ENCODE results near the gene THUMPD3. TPM values are rescaled to one million over a fixed set of nuclear protein-coding genes. Genes with fewer than 3 reads are reported as not detected.

THUMPD3 gene
- total RNA-seq, 1 donor from 2014 or later: 43.8 TPM

DNA sequence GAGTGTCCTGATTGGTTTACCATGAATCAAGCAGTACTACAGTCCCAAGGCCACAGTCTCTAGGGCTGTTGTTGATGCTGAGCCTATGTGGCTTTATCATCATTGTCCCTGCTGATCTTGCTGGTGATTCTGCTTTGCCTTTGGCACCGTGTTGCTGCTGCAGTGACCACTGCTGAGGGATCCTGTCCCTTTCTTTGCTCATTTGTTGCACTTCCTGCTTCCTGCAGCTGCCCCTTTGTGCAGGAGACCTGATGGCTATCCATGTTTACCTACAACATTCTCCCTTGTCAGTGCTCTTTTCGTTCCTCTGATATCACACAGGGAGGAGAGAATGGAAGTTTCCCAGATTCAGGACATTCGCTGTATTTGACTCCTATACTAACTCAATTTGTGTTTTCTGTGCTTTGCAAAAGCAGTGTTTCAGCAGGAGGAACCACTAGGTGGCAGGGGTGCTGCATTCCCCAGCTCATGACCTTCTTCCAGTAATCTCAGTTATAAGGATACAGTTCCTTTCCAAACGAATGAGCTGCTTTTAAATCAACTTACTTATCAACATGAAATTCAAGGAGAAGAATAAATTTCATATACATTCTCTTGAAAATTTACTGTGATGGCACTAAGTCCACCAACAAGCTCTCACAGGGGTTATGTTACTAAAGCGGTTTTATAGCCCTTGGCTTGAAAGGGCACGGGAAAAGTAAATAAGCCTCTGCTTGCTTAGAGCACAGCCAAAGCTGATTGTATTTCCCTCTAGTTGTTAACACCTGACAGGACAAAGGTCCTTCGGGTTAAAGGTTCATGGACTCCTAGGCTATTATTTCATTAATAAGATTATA is 9.7 kb upstream of the THUMPD3 start:
- H3K27ac ChIP-seq (ENCODE audit: low read depth, low read length): no peak overlapping the region
- peaks cover 4 to 8% (median 4%) of the 10 kb centered on the region in 3 donors for H3K4me1 ChIP-seq (ENCODE audit: control insufficient read depth in 3 of 3, insufficient read depth in 3 of 3, low read length in 3 of 3)
- H3K27me3 ChIP-seq (ENCODE audit: control insufficient read depth in 3 of 3, insufficient read depth in 3 of 3, low read length in 3 of 3): no peaks in the 10 kb centered on the region
- no peaks in the 10 kb centered on the region for H3K9me3 ChIP-seq (ENCODE audit: control insufficient read depth in 3 of 3, low read length in 3 of 3)
- H3K9ac ChIP-seq (ENCODE audit: low read depth in 1 of 3, low read length in 3 of 3): peak overlapping the region in 2 of 3 donors; percentile 24 to 25
- H3K4me3 ChIP-seq (ENCODE audit: low read length in 3 of 3): no peak overlapping the region
- no peaks in the 10 kb centered on the region for H3K36me3 ChIP-seq (ENCODE audit: control insufficient read depth in 3 of 3, insufficient read depth in 3 of 3, low read length in 3 of 3)

DNA sequence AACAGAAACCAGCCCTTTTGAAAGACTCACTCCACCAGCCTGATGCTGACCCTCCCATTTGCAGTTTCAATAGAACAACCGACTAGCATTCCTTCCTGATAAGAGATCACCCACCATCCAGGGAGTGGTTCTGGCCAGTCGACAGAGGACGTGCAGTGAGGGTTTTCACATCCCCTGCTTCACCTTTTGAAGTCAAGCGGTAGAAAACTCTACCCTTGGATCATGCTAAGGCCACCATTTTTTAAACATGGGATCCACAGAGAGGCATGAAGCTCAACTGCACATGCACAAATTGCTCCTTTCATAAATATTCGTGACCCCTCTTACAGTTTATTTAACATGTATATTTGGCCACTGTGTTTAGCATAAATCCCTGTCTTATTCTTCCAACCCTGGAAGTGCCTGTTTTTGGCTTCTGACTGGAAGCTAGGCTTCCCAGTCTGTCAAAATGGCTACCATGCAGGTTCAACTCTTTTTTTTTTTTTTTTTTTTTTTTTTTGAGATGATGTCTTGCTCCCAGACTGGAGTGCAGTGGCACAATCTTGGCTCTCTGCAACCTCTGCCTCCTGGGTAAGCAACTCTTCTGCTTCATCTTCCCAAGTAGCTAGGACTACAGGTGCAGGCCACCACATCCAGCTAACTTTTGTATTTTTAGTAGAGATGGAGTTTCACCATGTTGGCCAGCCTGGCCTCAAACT is 1.0 kb upstream of the THUMPD3 start:
- H3K4me1 ChIP-seq (ENCODE audit: control insufficient read depth in 3 of 3, insufficient read depth in 3 of 3, low read length in 3 of 3): peaks cover 4 to 22% (median 7%) of the 10 kb centered on the region in 3 donors
- H3K27ac ChIP-seq (ENCODE audit: low read depth, low read length): peak overlapping the region; percentile 94
- H3K9ac ChIP-seq (ENCODE audit: low read depth in 1 of 3, low read length in 3 of 3): no peak overlapping the region
- peak overlapping the region in 2 of 3 donors; percentile 90 for H3K4me3 ChIP-seq (ENCODE audit: low read length in 3 of 3)
- H3K27me3 ChIP-seq (ENCODE audit: control insufficient read depth in 3 of 3, insufficient read depth in 3 of 3, low read length in 3 of 3): no peaks in the 10 kb centered on the region
- no peaks in the 10 kb centered on the region for H3K9me3 ChIP-seq (ENCODE audit: control insufficient read depth in 3 of 3, low read length in 3 of 3)
- H3K36me3 ChIP-seq (ENCODE audit: control insufficient read depth in 3 of 3, insufficient read depth in 3 of 3, low read length in 3 of 3): peaks cover 5 to 21% (median 15%) of the 10 kb centered on the region in 3 donors

DNA sequence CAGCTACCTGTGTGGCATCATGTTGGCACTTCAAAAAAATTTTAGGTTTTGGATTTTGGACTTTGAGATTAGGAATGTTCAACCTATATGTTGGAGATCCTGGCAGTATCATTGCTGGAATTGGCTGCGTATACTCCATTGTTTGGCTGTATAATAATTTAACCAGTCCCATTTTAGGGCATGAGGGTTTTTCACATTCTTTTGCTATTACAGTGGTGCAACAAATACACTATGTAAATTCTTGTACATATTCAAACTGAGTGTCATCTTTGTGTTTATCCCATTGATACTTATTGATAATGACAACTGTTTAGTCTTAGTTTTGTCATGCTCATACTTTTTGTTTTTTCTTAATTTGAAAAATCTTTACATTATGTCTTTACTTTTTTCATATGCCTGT is 6.7 kb downstream of the THUMPD3 start:
- Histone ChIP-seq H3K9me3 (ENCODE audit: control insufficient read depth in 3 of 3, low read length in 3 of 3) (no peaks in the 10 kb centered on the region), H3K36me3 (ENCODE audit: control insufficient read depth in 3 of 3, insufficient read depth in 3 of 3, low read length in 3 of 3) (peaks cover 38 to 68% (median 67%) of the 10 kb centered on the region in 3 donors), H3K27me3 (ENCODE audit: control insufficient read depth in 3 of 3, insufficient read depth in 3 of 3, low read length in 3 of 3) (no peaks in the 10 kb centered on the region), H3K9ac (ENCODE audit: low read depth in 1 of 3, low read length in 3 of 3) (no peak overlapping the region), H3K4me3 (ENCODE audit: low read length in 3 of 3) (no peak overlapping the region), H3K4me1 (ENCODE audit: control insufficient read depth in 3 of 3, insufficient read depth in 3 of 3, low read length in 3 of 3) (peaks cover 0 to 9% (median 2%) of the 10 kb centered on the region in 3 donors), H3K27ac (ENCODE audit: low read depth, low read length) (no peak overlapping the region)

DNA sequence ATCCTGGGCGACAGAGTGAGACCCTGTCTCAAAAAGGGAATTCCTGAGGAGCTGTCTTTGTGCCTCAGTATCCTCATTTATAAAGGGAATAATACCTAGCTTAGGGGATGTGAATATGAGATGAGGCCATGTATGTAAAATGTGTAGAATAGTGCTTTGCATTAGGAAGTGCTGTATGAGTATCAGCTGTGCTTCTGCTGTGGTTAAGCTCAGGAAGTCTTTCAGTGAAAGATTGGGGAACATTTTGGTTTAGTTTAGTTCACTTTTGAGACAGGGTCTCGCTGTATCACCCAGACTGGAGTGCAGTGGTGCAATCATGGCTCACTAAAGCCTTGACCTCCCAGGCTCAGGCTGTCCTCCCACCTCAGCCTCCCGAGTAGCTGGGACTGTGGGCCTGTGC is 10.6 kb downstream of the THUMPD3 start:
- Histone ChIP-seq H3K27ac (ENCODE audit: low read depth, low read length) (no peak overlapping the region), H3K4me3 (ENCODE audit: low read length in 3 of 3) (no peak overlapping the region), H3K36me3 (ENCODE audit: control insufficient read depth in 3 of 3, insufficient read depth in 3 of 3, low read length in 3 of 3) (peaks cover 46 to 73% (median 71%) of the 10 kb centered on the region in 3 donors), H3K9ac (ENCODE audit: low read depth in 1 of 3, low read length in 3 of 3) (no peak overlapping the region), H3K4me1 (ENCODE audit: control insufficient read depth in 3 of 3, insufficient read depth in 3 of 3, low read length in 3 of 3) (no peaks in the 10 kb centered on the region), H3K27me3 (ENCODE audit: control insufficient read depth in 3 of 3, insufficient read depth in 3 of 3, low read length in 3 of 3) (no peaks in the 10 kb centered on the region), H3K9me3 (ENCODE audit: control insufficient read depth in 3 of 3, low read length in 3 of 3) (no peaks in the 10 kb centered on the region)

DNA sequence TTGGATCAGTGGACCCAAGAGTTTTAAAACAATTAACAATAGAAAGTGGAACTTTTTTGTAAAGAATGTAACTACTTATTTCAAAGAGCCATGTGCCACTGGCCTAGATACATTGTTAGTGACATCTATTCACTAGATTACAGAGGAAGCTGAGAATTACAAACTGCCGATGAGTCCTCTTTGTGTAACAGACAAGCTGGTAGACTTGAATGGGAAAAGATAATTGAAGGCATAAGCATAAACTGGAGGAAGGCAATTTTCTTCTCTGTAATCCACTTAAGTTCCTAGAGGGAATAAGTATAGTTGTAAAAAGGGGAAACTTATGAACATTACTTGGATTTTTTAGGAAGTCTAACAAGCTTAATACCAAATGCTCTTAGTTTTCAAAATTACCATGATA is 15.1 kb downstream of the THUMPD3 start:
- Histone ChIP-seq H3K27ac (ENCODE audit: low read depth, low read length) (no peak overlapping the region), H3K4me1 (ENCODE audit: control insufficient read depth in 3 of 3, insufficient read depth in 3 of 3, low read length in 3 of 3) (no peaks in the 10 kb centered on the region), H3K4me3 (ENCODE audit: low read length in 3 of 3) (no peak overlapping the region), H3K9me3 (ENCODE audit: control insufficient read depth in 3 of 3, low read length in 3 of 3) (no peaks in the 10 kb centered on the region), H3K9ac (ENCODE audit: low read depth in 1 of 3, low read length in 3 of 3) (no peak overlapping the region), H3K27me3 (ENCODE audit: control insufficient read depth in 3 of 3, insufficient read depth in 3 of 3, low read length in 3 of 3) (no peaks in the 10 kb centered on the region), H3K36me3 (ENCODE audit: control insufficient read depth in 3 of 3, insufficient read depth in 3 of 3, low read length in 3 of 3) (peaks cover 36 to 60% (median 58%) of the 10 kb centered on the region in 3 donors)

DNA sequence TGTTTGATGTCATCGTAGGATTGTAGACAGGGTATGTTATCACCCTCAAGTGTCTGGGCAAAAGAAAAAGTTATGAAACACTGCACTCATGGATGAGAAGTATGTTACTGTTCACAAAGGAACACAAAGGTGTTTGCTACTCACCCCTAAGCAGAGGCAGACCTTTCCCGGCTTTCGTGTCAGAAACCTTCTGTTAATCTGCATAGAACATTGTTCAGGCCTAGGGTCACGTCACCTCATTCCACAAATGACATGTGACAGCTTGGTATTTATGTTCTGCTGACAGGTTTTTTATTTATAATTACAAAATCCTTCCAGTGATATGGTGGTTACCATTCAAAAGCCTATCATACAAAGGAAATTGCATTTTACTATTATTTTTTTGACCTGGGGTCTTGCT is 16.5 kb downstream of the THUMPD3 start:
- no peak overlapping the region for H3K9ac ChIP-seq (ENCODE audit: low read depth in 1 of 3, low read length in 3 of 3)
- H3K27me3 ChIP-seq (ENCODE audit: control insufficient read depth in 3 of 3, insufficient read depth in 3 of 3, low read length in 3 of 3): no peaks in the 10 kb centered on the region
- no peaks in the 10 kb centered on the region for H3K4me1 ChIP-seq (ENCODE audit: control insufficient read depth in 3 of 3, insufficient read depth in 3 of 3, low read length in 3 of 3)
- peaks cover 29 to 57% (median 56%) of the 10 kb centered on the region in 3 donors for H3K36me3 ChIP-seq (ENCODE audit: control insufficient read depth in 3 of 3, insufficient read depth in 3 of 3, low read length in 3 of 3)
- H3K27ac ChIP-seq (ENCODE audit: low read depth, low read length): no peak overlapping the region
- H3K9me3 ChIP-seq (ENCODE audit: control insufficient read depth in 3 of 3, low read length in 3 of 3): no peaks in the 10 kb centered on the region
- no peak overlapping the region for H3K4me3 ChIP-seq (ENCODE audit: low read length in 3 of 3)

DNA sequence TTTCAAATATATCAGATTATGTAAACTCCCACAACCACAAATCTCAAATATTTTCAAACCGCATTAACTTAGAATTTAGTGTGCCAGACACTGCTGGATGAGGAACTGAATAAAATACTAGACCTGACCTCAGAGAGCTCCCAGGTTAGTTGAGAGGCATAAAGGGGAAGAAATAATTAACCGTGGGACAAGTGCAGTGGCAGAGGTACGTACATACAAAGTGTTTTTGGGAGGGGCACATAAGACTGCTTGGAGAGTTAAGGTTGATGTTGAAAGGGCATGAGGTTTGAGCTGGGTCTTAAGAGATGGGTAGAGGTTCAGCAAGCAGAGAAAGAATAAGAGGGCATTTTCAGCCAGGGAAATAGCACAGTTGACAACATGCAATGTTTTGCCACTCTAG is 17.2 kb downstream of the THUMPD3 start:
- peaks cover 30 to 59% (median 57%) of the 10 kb centered on the region in 3 donors for H3K36me3 ChIP-seq (ENCODE audit: control insufficient read depth in 3 of 3, insufficient read depth in 3 of 3, low read length in 3 of 3)

DNA sequence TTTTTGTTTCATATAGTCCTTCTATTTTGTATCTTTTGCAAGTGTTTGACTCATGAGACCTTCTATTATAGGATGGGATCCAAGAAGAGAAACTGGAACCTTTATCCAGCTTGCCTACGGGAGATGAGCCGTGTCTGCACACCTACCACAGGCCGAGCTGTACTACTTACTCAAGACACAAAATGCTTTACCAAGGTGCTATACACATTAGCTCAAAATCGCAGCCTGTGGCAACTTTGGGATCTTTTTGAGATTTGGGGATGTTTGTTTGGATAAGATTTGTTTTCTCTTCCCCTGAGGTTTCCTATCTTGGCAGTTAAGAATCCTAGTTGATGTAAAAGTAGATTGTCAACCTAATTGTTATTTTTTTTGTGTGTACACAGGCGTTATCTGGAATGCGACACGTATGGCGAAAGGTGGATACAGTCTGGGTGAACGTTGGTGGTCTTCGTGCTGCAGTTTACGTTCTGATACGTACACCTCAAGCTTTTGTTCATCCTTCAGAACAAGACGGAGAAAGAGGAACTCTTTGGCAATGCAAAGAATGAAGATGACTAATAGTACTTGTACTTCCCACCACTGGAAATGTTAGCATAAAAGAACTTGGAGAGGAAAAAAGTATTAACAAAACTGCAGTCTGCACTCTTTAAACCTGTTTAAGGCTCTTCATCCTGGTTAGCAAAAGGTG is 21.4 kb downstream of the THUMPD3 start:
- Histone ChIP-seq H3K27ac (ENCODE audit: low read depth, low read length) (no peak overlapping the region), H3K9me3 (ENCODE audit: control insufficient read depth in 3 of 3, low read length in 3 of 3) (no peaks in the 10 kb centered on the region), H3K4me1 (ENCODE audit: control insufficient read depth in 3 of 3, insufficient read depth in 3 of 3, low read length in 3 of 3) (no peaks in the 10 kb centered on the region), H3K27me3 (ENCODE audit: control insufficient read depth in 3 of 3, insufficient read depth in 3 of 3, low read length in 3 of 3) (no peaks in the 10 kb centered on the region), H3K9ac (ENCODE audit: low read depth in 1 of 3, low read length in 3 of 3) (no peak overlapping the region), H3K36me3 (ENCODE audit: control insufficient read depth in 3 of 3, insufficient read depth in 3 of 3, low read length in 3 of 3) (peaks cover 37 to 67% (median 58%) of the 10 kb centered on the region in 3 donors), H3K4me3 (ENCODE audit: low read length in 3 of 3) (no peak overlapping the region)

More for the DNA sequence above, 17.2 kb downstream of the THUMPD3 start:
- no peaks in the 10 kb centered on the region for H3K9me3 ChIP-seq (ENCODE audit: control insufficient read depth in 3 of 3, low read length in 3 of 3)
- H3K4me3 ChIP-seq (ENCODE audit: low read length in 3 of 3): no peak overlapping the region
- no peaks in the 10 kb centered on the region for H3K27me3 ChIP-seq (ENCODE audit: control insufficient read depth in 3 of 3, insufficient read depth in 3 of 3, low read length in 3 of 3)
- H3K27ac ChIP-seq (ENCODE audit: low read depth, low read length): no peak overlapping the region
- no peaks in the 10 kb centered on the region for H3K4me1 ChIP-seq (ENCODE audit: control insufficient read depth in 3 of 3, insufficient read depth in 3 of 3, low read length in 3 of 3)
- H3K9ac ChIP-seq (ENCODE audit: low read depth in 1 of 3, low read length in 3 of 3): no peak overlapping the region

DNA sequence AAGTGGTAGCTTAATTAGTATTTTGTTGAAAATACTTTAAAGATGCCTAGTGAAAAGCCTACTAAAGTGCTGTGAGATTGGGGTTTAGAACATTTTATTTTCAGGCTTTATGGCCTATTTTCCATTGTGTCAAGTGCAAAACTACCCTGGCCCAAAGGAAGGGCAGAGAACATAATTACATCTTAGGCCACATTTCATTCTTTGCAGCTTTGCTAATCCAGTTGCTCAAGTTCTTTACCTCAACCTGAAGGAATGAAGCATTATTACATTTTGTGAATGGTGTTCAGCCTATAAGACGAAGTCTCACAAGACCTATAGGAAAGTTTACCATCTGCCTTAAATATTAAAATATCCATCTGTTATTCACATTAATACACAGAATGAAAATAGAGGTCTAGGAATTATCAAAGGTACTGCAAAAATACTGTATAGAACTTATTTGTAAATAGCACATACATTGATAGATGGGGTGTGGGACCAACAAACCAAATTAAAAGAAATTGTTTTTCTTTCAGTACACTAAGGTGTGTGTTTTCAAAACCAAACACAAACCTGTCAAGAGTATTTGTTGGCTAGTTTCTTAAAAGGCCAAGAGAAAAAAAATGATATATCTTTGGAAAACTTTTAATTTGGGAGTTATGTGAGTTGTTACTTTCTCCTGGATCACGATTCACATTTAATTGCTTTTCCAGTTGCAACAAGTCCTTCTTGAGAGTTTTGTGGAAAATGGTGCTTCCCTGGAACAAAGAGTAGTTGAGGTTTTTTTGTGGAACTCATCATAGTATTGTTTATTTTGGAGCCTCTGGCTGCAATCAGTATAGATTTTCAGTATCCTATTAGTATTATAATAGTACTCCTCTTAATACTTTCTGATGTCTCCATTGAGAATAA is 22.6 kb downstream of the THUMPD3 start:
- Histone ChIP-seq H3K4me3 (ENCODE audit: low read length in 3 of 3) (no peak overlapping the region), H3K27ac (ENCODE audit: low read depth, low read length) (no peak overlapping the region), H3K36me3 (ENCODE audit: control insufficient read depth in 3 of 3, insufficient read depth in 3 of 3, low read length in 3 of 3) (peaks cover 39 to 72% (median 57%) of the 10 kb centered on the region in 3 donors), H3K9ac (ENCODE audit: low read depth in 1 of 3, low read length in 3 of 3) (no peak overlapping the region), H3K4me1 (ENCODE audit: control insufficient read depth in 3 of 3, insufficient read depth in 3 of 3, low read length in 3 of 3) (no peaks in the 10 kb centered on the region), H3K27me3 (ENCODE audit: control insufficient read depth in 3 of 3, insufficient read depth in 3 of 3, low read length in 3 of 3) (no peaks in the 10 kb centered on the region), H3K9me3 (ENCODE audit: control insufficient read depth in 3 of 3, low read length in 3 of 3) (no peaks in the 10 kb centered on the region)

Data from skeletal muscle tissue (tissue), 4 donors.